ENCODE results near the gene TMEM131L.
"Not testable (repeated sequence)": the region's sequence is repeated elsewhere in the genome, so short reads cannot be mapped to it uniquely, and the experiment has no call there.

TMEM131L gene

GRCh38 chr4:153555730-153556434, 89.7 kb downstream of the TMEM131L start:
- H3K4me3 ChIP-seq (ENCODE audit: low read depth in 1 of 2, low read length in 2 of 2) = no peak overlapping the region
- H3K27ac ChIP-seq (ENCODE audit: low read length) = no peak overlapping the region
- no peaks in the 10 kb centered on the region for H3K9me3 ChIP-seq (ENCODE audit: control insufficient read depth in 1 of 2, low read length in 2 of 2)
- H3K27me3 ChIP-seq (ENCODE audit: low read depth, low read length) = no peaks in the 10 kb centered on the region
- peaks cover 0 to 8% of the 10 kb centered on the region in 2 donors for H3K36me3 ChIP-seq (ENCODE audit: control insufficient read depth in 1 of 2, insufficient read depth in 2 of 2, low read length in 2 of 2)
- H3K4me1 ChIP-seq (ENCODE audit: control insufficient read depth in 1 of 2, insufficient read depth in 2 of 2, low read length in 2 of 2) = peaks cover 0 to 34% of the 10 kb centered on the region in 2 donors

DNA sequence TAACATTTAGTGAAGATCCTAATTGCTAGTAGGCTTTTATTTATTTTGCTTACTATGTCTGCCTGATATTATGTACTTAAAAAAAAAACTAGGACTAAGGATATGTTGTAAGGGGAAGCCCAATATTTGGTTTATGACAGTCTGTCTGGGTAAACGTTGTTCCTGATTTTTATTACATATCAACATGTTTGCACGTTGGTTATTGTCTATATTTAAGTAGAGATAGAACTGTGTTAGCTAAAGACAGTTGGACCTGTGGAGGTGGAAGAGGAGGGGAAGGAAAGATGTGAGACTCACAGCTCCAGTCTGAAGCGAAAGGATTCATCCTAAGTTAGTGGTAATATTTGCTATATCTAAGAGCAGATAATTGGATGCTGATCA, 90.3 kb downstream of the TMEM131L start:
- Histone ChIP-seq H3K4me3 (ENCODE audit: low read depth in 1 of 2, low read length in 2 of 2) (no peak overlapping the region), H3K4me1 (ENCODE audit: control insufficient read depth in 1 of 2, insufficient read depth in 2 of 2, low read length in 2 of 2) (peaks cover 0 to 34% of the 10 kb centered on the region in 2 donors), H3K27ac (ENCODE audit: low read length) (no peak overlapping the region), H3K36me3 (ENCODE audit: control insufficient read depth in 1 of 2, insufficient read depth in 2 of 2, low read length in 2 of 2) (peaks cover 0 to 8% of the 10 kb centered on the region in 2 donors), H3K27me3 (ENCODE audit: low read depth, low read length) (no peaks in the 10 kb centered on the region), H3K9me3 (ENCODE audit: control insufficient read depth in 1 of 2, low read length in 2 of 2) (no peaks in the 10 kb centered on the region)

DNA sequence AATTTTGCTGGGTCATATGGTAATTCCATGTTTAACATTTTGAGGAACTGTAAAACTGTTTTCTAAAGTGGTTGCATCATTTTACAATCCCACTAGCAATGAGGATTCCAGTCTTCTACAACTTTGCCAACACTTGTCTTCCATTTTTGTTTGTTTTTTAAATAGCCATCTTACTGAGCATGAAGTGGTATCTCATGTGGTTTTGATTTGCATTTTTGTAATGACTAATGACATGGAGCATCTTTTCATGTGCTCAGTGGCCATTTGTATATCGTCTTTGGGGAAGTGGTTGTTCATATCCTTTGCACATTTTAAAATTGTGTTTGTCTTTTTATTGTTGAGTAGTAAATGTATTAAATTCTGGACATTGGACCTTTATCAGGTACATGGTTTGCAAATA, 94.7 kb downstream of the TMEM131L start:
- no peak overlapping the region for H3K27ac ChIP-seq (ENCODE audit: low read length)
- no peak overlapping the region for H3K4me3 ChIP-seq (ENCODE audit: low read depth in 1 of 2, low read length in 2 of 2)

GRCh38 chr4:153564630-153565525, 98.7 kb downstream of the TMEM131L start:
- Histone ChIP-seq H3K36me3 (ENCODE audit: control insufficient read depth in 1 of 2, insufficient read depth in 2 of 2, low read length in 2 of 2) (peaks cover 0 to 6% of the 10 kb centered on the region in 2 donors), H3K27ac (ENCODE audit: low read length) (no peak overlapping the region), H3K9me3 (ENCODE audit: control insufficient read depth in 1 of 2, low read length in 2 of 2) (no peaks in the 10 kb centered on the region), H3K4me1 (ENCODE audit: control insufficient read depth in 1 of 2, insufficient read depth in 2 of 2, low read length in 2 of 2) (peaks cover 4 to 9% of the 10 kb centered on the region in 2 donors), H3K4me3 (ENCODE audit: low read depth in 1 of 2, low read length in 2 of 2) (no peak overlapping the region), H3K27me3 (ENCODE audit: low read depth, low read length) (no peaks in the 10 kb centered on the region)

More for the DNA sequence above, 94.7 kb downstream of the TMEM131L start:
- Histone ChIP-seq H3K36me3 (ENCODE audit: control insufficient read depth in 1 of 2, insufficient read depth in 2 of 2, low read length in 2 of 2) (peaks cover 0 to 8% of the 10 kb centered on the region in 2 donors), H3K4me1 (ENCODE audit: control insufficient read depth in 1 of 2, insufficient read depth in 2 of 2, low read length in 2 of 2) (peaks cover 9 to 10% of the 10 kb centered on the region in 2 donors), H3K9me3 (ENCODE audit: control insufficient read depth in 1 of 2, low read length in 2 of 2) (no peaks in the 10 kb centered on the region), H3K27me3 (ENCODE audit: low read depth, low read length) (no peaks in the 10 kb centered on the region)

DNA sequence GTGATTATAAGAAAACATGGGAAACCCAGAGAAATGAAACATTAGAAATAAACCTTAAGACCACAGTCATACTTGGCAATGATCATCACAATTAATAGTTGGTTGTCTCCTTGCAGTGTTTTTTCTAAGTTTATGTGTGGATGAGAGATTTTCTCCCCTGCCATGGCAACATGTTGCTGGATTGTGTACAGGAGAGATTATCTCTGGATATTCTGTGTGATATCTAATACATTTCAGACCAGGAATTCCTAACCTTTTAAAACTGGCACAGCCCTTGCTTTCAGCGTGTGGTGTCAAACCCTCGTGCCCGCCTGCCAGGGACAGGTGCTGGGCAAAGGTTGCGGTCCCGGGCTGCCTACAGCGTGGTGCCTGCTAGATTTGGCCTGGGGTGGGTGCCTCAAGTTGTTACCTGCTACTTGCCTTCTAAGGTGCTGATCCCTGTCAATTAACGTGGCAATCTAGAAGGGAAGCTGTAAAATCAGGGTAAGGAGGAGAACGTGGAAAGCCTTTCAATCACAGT, 100.5 kb downstream of the TMEM131L start:
- Histone ChIP-seq H3K9me3 (ENCODE audit: control insufficient read depth in 1 of 2, low read length in 2 of 2) (no peaks in the 10 kb centered on the region), H3K27me3 (ENCODE audit: low read depth, low read length) (no peaks in the 10 kb centered on the region), H3K27ac (ENCODE audit: low read length) (no peak overlapping the region), H3K4me1 (ENCODE audit: control insufficient read depth in 1 of 2, insufficient read depth in 2 of 2, low read length in 2 of 2) (peaks cover 4 to 9% of the 10 kb centered on the region in 2 donors), H3K36me3 (ENCODE audit: control insufficient read depth in 1 of 2, insufficient read depth in 2 of 2, low read length in 2 of 2) (no peaks in the 10 kb centered on the region), H3K4me3 (ENCODE audit: low read depth in 1 of 2, low read length in 2 of 2) (no peak overlapping the region)

- not testable (repeated sequence) for H3K4me3 ChIP-seq (ENCODE audit: low read depth in 1 of 2, low read length in 2 of 2); H3K9me3 ChIP-seq (ENCODE audit: control insufficient read depth in 1 of 2, low read length in 2 of 2); H3K4me1 ChIP-seq (ENCODE audit: control insufficient read depth in 1 of 2, insufficient read depth in 2 of 2, low read length in 2 of 2); H3K36me3 ChIP-seq (ENCODE audit: control insufficient read depth in 1 of 2, insufficient read depth in 2 of 2, low read length in 2 of 2); H3K27me3 ChIP-seq (ENCODE audit: low read depth, low read length); H3K27ac ChIP-seq (ENCODE audit: low read length)
Measured at GRCh38 chr4:153567660-153568059, 101.5 kb downstream of the TMEM131L start.

DNA sequence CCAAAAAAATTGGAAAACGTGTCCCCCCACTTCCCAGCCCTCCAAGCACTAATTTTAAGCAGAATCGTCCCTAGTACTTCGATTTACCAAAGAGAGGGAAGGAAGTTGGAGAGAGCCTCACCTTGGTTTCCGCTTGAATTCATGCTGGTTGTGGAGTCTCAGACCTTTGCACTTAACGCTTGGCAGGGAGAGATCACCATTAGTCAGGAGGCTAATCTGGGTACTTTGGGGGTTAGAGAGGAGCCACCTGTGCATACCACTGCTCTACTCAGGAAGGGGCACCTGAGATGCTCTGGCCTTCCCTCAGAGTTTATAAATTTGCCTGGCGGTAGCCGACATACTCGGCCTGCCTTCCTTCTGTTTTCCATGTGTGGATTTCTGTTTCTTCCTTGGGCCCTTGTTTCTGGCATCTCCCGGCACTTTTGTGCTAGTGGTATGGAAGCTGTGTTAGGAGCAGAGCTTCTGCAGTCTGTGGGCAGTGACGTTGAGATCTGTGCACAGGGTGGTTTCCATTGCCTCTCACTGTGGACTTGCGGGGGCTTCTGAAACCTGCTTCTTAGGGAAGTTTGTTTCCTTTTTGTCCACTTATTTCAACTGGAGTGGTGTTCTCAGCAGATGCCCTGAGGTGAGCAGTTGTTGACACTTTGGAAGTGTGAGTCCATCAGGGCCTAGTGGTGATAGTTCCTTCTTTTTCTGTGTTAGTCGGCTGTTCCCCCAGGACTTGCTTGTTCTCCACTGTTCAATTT, 104.2 kb downstream of the TMEM131L start:
- Histone ChIP-seq H3K27me3 (ENCODE audit: low read depth, low read length) (no peaks in the 10 kb centered on the region), H3K4me3 (ENCODE audit: low read depth in 1 of 2, low read length in 2 of 2) (no peak overlapping the region), H3K27ac (ENCODE audit: low read length) (no peak overlapping the region), H3K9me3 (ENCODE audit: control insufficient read depth in 1 of 2, low read length in 2 of 2) (no peaks in the 10 kb centered on the region), H3K36me3 (ENCODE audit: control insufficient read depth in 1 of 2, insufficient read depth in 2 of 2, low read length in 2 of 2) (no peaks in the 10 kb centered on the region), H3K4me1 (ENCODE audit: control insufficient read depth in 1 of 2, insufficient read depth in 2 of 2, low read length in 2 of 2) (peaks cover 6 to 19% of the 10 kb centered on the region in 2 donors)

DNA sequence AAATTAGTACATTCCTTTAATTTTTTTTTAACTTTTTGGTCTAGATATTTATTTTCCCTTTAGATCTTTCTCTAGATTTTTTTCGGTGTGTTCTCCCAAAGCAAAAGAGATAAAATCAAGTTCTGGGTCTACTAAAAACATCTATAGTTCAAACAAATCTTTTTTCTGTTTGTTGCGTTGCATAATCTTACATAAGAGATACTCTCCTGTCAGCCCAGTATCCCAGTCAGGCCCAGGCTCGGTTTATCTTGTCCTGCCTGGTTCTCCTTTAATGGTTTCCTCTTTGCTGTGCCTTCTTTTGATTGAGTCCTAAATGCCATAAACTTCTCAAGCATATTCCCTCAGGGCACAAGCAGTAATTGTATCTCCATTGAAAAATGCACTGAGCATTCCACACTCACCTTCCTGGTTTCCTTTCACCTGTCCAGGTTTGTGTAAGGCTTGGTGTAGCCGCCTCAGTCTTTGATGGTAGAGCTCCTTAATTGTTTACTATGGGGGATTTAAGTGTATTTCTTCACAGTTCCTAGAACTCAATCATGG, 104.9 kb downstream of the TMEM131L start:
- no peaks in the 10 kb centered on the region for H3K9me3 ChIP-seq (ENCODE audit: control insufficient read depth in 1 of 2, low read length in 2 of 2)
- no peak overlapping the region for H3K4me3 ChIP-seq (ENCODE audit: low read depth in 1 of 2, low read length in 2 of 2)
- H3K27me3 ChIP-seq (ENCODE audit: low read depth, low read length) = no peaks in the 10 kb centered on the region
- no peak overlapping the region for H3K27ac ChIP-seq (ENCODE audit: low read length)
- no peaks in the 10 kb centered on the region for H3K36me3 ChIP-seq (ENCODE audit: control insufficient read depth in 1 of 2, insufficient read depth in 2 of 2, low read length in 2 of 2)
- peaks cover 6 to 21% of the 10 kb centered on the region in 2 donors for H3K4me1 ChIP-seq (ENCODE audit: control insufficient read depth in 1 of 2, insufficient read depth in 2 of 2, low read length in 2 of 2)

DNA sequence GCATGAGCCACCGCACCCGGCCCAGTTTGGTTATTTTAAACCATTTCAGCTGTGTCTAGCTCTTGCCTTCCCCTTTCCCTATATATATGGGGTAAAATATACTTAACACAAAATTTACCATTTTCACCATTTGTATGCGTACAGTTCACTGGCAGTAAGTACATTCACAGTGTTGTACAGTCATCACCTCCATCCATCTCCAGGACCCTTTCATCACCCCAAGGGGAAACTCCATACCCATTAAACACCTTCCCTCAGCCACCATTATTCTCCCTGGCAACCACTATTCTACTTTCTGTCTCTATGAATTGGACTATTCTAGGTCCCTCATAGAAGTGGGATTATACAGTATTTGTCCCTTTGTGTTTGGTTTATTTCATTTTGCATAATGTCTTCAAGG, 106.4 kb downstream of the TMEM131L start:
- H3K27me3 ChIP-seq (ENCODE audit: low read depth, low read length) = no peaks in the 10 kb centered on the region
- peaks cover 6 to 23% of the 10 kb centered on the region in 2 donors for H3K4me1 ChIP-seq (ENCODE audit: control insufficient read depth in 1 of 2, insufficient read depth in 2 of 2, low read length in 2 of 2)
- H3K4me3 ChIP-seq (ENCODE audit: low read depth in 1 of 2, low read length in 2 of 2) = no peak overlapping the region
- H3K9me3 ChIP-seq (ENCODE audit: control insufficient read depth in 1 of 2, low read length in 2 of 2) = no peaks in the 10 kb centered on the region
- H3K27ac ChIP-seq (ENCODE audit: low read length) = no peak overlapping the region
- H3K36me3 ChIP-seq (ENCODE audit: control insufficient read depth in 1 of 2, insufficient read depth in 2 of 2, low read length in 2 of 2) = no peaks in the 10 kb centered on the region

DNA sequence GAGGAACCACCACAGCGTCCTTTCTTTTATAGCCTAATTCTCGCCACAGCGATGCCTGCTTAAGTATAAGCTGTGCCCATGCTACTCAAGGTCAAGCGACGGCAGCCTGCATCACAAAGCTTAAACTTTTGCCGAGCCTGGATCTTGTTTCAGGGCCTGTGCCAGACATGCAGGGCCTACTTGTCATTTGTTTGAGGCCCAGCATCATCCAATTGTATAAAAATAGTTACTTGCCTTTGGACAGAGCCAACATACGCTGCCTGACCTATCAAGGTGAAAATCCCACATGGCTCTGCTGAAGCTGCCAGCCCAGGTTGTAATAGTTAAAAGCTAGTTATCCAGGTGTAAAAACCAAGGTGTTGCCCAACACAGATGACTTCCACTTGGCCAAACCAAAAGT, 107.1 kb downstream of the TMEM131L start:
- no peaks in the 10 kb centered on the region for H3K36me3 ChIP-seq (ENCODE audit: control insufficient read depth in 1 of 2, insufficient read depth in 2 of 2, low read length in 2 of 2)
- no peaks in the 10 kb centered on the region for H3K27me3 ChIP-seq (ENCODE audit: low read depth, low read length)
- H3K27ac ChIP-seq (ENCODE audit: low read length) = no peak overlapping the region
- H3K9me3 ChIP-seq (ENCODE audit: control insufficient read depth in 1 of 2, low read length in 2 of 2) = no peaks in the 10 kb centered on the region
- H3K4me3 ChIP-seq (ENCODE audit: low read depth in 1 of 2, low read length in 2 of 2) = no peak overlapping the region
- H3K4me1 ChIP-seq (ENCODE audit: control insufficient read depth in 1 of 2, insufficient read depth in 2 of 2, low read length in 2 of 2) = peaks cover 6 to 23% of the 10 kb centered on the region in 2 donors

Measured in muscle layer of duodenum (tissue), 2 donors.